ENCODE measurements around the gene PRR14L.
A peak's percentile ranks its signal among the peaks of the same experiment; 100 is the strongest.
"Not testable (repeated sequence)": the region's sequence is repeated elsewhere in the genome, so short reads cannot be mapped to it uniquely, and the experiment has no call there.

The PRR14L gene

DNA sequence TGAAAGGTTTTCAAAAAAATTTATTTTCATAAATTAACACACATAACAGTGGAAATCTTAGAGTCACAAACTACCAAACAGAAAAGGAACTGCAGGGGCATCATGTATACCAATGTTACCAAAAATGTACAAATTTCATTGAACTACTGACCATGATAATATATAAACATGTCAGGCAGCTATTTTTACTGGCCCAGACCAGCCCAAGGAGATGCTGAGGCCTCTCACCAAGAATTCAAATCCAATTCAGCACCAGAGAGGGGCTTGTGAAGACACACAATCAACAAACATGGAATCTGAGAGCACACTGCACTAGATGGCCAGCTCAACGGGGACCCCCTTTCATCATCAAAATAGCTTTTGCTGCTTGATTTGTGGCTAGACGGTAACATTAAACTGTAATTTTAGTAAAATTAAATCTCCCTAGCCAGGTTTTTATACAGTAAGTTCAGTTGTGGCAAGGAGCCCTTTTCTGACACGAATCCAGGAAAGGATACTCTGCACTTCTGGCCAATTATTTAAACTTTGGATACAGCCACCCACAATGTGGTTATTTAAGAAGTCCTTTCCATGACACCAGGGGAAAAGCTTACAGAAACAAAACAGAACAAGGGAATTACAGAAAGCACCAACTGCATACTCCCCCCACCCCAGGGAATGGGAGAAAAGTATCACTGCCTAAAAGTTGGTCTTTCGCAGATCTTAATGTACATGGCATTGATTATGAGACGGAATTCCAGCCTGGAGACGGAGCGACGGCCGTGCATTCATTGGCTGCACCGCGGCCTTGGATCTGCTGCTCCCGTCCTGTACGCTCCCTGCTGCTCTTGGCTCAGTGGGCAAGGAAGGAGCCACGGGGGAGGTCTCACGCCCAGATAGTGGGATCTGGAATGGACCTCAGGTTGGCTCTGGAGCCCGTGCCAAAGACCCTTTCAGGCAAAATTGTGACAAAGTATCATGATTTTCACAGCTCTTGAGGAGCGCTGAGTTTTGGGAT, 68.3 kb downstream of the PRR14L start:
- no peak for DNase-seq

DNA sequence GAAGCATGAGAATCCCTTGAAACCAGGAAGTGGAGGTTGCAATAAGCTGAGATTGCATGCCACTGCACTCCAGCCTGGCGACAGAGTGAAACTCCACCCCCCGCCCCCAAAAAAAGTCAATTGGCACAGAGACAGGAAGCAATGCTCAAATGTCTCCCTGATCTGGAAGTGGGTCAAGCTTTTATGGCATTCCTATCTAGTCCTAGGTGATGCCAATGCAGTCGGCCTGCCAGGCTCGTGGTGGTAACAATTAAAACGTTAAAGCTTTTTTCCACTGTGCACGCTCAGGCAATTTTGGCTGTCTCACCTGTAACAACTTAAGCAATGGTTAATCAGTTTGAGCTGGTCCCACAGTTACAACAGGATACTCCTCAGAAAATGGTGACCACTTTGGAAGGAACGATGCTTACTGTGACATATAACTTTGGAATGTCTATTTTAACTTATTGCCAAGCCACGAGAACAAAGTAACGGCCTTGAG, 69.0 kb downstream of the PRR14L start:
- DNase-seq: no peak

DNA sequence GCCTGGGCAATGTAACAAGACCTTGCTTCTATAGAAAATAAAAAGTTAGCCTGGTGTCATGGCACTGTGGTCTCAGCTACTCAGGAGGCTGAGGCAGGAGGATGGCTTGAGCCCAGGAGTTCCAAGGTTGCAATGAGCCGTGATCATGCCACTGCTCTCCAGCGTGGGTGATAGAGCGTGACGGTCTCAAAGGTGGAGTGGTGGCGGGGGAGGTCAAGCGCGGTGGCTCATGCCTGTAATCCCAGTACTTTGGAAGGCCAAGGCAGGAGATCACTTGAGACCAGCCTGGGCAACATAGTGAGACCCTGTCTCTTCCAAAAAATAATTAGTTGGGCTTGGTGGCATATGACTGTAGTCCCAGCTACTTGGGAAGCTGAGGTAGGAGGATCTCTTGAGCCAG, 71.2 kb downstream of the PRR14L start:
- DNase-seq: no peak

DNA sequence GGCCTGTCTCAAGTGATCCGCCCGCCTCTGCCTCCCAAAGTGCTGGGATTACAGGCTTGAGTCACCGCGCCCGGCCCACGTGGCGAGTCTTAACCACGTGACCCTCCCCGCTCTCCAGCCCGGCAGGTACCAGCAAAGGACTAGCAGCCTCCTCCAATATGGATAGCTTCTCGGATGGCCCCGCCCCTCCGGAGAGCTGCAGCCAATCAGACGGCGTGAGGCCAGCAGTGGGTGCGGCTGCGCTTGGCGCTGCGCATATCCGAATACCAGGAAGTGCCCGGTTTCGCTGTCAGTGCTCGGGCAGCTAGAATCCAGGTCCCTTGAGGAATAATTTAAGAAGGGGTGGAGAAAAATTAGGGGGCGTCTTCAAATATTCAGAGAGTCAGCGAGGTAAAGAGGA, 73.2 kb downstream of the PRR14L start:
- DNase-seq: peak; percentile 95 to 96

DNA sequence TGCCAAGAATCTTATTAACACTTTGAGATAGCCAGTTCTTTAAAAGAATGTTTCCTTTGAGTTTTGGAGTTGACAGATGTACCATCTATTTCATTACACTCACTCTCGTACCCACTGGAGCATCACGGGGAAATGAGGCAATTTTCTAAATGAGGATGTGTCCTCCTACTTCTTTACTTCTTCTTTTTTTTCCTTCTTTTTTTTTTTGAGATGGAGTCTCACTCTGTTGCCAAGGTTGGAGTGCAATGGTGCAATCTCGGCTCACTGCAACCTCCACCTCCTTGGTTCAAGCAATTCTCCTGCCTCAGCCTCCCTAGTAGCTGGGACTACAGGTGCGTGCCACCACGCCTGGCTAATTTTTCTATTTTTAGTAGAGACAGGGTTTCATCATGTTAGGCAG, 75.7 kb downstream of the PRR14L start:
- DNase-seq: peak in 1 of 2 donors; percentile 14

DNA sequence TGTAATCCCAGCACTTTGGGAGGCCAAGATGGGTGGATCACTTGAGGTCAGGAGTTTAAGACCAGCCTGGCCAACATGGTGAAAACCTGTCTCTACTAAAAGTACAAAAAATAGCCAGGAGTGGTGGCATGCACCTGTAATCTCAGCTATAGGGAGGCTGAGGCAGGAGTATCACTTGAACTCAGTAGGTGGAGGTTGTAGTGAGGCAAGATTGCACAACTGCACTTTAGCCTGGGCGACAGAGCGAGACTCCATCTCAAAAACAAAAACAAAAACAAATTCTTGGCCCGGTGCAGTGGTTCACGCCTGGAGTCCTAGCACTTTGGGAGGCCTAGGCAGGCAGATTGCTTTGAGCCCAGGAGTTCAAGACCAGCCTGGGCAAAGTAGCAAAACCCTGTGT, 81.1 kb downstream of the PRR14L start:
- DNase-seq: not testable (repeated sequence)

DNA sequence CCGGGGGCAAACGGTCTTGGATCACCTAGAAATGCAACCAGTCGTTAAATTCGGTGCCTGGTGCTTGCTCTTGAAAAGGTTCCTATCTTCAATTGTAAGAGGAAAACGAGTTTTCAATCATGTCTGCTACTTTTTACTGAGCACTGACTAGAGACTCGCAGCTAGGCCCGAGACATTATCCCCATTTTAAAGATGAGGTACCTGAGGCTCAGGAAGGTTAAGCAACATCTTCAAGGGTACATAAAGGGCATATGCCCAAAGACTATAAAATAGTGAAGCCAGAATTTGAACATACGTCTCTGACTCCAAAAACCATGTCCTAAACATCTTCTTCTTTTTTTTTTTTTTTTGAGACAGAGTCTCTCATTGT, 87.3 kb downstream of the PRR14L start:
- no peak for DNase-seq

DNA sequence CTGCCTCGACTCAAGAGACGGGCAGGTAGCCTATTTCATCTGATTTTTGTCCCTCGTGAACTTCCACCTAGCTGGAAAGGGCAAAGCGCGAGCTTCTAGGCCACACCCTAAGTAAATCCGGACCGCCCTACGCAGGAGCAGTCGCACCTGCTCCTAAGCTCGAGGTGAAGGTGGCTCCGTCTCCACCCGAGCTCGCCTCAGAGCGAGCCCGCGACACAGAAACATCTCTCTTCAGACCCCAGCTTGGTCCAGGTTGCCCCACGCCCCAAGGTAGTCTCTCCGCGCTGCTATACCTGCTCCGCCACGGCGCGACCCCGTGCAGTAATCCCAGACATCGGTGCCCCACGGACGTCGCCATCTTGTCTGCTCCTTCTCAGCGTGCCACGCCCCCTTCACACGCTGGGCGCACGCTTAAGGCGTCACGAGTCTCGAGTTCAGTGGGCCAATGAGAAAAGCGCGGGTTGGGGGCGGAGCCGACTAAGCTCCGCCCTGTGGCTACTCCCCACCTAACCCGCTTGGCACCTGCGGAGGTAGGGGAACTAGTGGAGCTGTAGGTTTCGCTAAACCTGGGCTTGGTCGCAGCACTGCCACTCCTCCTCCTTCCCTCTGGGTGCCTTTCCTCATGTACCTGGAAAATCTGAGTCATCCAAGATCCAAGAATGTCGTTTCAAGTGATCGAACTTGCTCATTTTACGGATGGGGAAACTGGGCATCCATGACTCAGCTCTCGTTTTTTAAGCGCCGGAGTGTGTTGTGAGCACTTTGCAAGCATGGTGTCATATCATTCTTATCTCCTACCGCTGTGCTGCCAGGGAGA, 87.9 kb downstream of the PRR14L start, which contains the start of gene PISD:
TSS of gene PISD (minus strand) at position 365 of the 817 bp plus-strand sequence. CDS start at position 358, 7 bp downstream.
- peak; percentile 95 to 97 for DNase-seq

DNA sequence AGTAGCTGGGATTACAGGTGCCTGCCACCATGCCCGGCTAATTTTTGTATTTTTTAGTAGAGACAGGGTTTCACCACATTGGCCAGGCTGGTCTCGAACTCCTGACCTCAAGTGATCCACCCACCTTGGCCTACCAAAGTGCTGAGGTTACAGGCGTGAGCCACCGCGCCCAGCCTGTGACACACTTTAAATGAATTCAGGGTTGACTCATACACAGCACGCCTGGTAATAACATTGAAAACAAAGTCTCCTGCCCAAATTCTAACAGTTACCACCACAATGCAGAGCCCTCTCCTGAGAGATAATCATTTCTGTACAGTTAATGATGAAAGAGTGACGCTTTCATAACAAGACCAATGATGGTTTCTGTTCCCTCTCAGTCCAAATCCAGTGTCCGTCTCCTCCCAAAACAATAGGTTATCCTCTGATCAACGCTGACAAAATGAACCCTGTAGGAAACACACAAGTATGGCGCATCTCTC, 89.0 kb downstream of the PRR14L start:
- DNase-seq: peak in 1 of 2 donors; percentile 24

DNA sequence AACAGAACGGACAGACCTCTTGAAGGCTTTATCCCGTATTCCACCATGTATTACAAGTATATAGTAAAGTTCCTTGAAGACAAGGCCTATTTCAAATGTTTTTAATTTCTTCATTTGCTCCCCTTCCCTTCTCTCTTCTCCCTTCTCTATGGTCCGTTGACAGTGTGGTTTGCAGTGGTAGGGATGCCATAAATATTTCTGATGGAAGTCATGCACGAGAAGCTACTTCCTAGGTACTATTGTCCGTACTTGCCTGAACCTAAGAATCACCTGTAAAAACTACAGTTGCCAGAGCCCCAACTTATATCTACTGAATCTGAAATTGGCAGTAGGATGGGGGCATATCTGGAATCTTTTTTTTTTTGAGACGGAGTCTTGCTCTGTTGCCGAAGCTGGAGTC, 90.7 kb downstream of the PRR14L start:
- no peak for DNase-seq

DNA sequence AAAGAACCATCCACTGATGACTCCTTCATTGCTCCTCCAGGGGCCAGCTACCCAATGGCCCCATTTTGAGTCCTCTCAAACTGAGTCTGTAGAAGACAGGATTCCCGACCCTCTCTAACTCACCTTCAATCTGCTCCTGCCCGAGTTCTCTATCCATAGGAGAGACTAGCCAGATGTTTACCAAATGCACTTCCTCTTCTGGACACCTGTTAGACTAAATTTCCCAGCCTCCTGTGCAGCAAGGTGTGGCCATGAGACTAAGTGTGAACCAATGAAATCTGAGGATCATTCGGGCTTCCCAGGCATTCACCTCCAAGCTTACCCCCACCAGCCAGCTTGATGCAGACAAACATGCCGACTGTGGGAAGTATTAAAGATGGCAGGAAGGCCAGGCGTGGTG, 95.5 kb downstream of the PRR14L start:
- no peak for DNase-seq

DNA sequence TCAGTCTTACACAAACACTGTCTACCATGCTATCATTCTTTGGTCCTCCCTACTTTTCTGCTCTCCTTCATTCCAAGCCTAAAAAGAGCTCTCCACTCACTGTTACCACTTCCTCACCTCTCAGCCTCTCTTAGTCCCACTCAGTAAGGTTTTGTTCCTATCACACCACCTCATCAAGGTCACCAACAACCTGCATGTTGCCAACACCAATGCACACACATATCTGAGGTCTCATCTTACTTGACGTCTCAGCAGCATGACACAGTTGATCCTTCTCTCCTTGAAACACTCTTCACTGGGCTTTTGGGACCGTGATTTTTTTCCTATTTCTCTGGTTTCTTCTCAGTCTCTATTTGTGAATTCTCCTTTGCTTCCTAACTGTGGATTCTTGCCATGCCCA, 96.0 kb downstream of the PRR14L start:
- no peak for DNase-seq

DNA sequence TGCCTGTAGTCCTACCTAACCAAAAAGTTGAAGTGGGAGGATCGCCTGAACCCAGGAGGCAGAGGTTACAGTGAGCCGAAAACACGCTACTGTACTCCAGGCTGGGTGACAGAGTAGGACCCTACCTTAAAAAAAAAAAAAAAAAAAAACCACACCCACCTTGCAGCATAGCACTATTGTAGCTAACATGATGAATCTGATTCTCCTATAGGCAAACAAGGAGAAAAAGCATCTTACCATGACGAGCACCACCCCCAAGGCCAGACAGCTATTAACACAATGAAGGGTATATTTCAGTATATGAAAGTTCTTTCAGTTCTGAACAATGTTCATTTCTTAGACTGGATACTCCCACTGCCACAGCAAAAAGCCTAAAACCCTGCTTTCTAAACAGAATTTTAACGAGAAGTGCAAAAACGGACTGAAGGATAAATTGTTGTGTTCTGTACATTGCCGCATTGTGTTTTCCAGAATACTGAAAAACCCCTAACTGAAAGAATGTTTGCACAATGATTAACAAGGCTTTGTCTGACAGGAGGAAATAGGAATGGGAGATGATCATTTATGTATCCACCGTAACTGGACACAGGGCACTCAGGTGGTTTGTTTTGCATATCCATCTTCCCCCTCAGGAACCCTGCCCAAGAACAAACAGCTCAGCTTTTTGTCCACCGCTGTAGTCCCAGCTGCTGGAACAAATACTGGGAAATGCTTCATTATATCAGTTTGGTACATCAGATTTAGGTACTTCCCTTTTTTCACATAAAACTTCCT, 96.8 kb downstream of the PRR14L start:
- no peak for DNase-seq

DNA sequence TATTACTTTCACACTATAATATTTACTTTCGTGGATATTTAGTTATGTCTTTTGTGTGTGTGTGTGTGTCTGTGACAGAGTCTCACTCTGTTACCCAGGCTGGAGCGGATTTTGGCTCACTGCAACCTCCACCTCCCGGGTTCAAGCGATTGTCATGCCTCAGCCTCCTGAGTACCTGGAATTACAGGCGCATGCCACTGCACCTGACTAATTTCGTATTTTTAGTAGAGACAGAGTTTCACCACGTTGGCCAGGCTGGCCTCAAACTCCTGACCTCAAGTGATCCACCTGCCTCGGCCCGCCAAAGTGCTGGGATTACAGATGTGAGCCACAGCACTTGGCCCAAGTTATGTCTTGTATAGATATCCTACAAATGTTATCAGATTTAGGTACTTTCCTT, 97.8 kb downstream of the PRR14L start:
- no peak for DNase-seq

DNA sequence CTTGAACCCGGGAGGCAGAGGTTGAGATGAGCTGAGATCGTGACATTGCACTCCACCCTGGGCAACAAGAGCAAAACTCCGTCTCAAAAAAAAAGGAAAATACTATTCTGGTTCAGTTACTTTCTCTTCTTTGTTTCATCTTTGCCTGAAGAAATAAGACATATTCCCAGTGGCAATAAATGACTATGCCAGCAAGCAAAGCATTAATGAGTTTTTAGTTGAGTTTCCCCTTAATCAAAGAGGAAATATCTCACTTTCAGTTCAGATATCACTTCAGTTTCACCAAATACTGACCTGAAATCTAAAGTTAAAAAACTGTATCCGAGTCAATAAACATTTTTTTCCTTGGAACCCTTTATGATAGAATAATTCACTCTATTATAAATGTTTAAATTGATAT, 98.3 kb downstream of the PRR14L start:
- no peak for DNase-seq

DNA sequence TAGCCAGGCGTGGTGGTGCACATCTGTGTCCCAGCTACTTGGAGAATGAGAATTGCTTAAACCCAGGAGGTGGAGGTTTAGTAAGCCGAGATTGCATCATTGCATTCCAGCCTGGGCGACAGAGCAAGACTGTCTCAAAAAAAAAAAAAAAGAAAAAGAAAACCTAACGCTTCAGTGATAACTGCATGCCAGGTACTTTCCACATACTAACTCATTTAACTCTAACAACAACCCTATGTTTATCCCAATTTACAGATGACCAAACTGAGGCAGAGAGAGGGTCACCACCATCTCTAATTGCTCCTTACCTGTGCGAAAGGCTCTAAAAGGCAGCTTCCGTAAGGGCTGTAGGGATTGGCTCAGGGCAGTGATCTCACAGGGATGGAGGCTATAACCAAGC, 99.5 kb downstream of the PRR14L start:
- no peak for DNase-seq

DNA sequence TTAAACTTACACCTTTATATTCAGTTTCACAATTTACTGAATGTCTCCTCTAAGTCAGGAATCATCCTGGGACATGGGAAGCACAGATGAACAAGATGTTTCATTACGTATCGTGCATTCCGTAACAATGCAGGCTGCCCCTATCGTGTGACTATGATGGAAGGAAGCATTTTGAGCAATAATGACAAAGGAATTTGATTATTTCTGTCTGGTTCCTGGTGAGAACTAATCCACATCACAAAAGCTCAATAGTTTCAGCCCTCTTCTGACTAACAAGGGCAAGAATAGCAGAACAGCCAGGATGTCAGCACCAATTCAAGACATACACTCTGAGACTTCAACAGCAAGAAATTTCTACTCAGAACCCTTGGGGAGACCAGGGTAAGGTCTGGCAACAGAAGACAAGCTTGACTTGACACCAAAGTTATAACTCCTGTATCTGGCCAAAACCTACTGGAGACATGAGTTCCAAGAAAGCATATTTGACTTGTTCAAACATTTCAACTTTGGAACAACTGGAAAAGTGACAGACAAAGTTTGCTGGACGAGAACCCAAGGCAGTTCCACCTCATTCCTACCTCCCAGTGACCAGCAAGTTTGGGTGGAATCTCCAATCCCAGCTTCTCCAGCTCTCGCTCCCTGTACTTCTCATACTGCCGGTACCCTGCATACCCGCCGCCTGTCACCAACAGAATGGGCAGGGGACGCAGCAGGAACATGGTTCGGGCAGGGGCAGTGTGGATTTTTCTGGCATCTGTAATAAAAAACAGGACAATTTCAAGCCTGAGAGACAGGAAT, 102.2 kb downstream of the PRR14L start:
- no peak for DNase-seq

DNA sequence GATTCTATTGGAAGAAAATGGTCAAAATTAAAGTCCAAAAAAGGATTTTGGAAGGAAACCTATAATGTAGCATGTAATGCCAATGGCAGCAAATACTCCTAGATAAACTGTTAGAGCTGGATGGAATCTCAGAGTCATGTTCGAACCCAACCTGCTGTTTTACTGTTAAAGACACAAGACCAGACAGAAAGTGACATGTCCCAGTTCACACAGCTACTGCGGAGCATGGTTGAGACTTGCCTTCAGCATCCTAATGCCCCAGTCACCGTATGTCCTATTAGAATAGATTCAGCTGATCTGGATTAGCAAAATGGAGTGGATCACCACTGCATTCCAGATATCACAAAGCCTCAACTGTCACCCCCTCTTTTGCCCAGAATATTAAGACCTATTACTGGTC, 102.9 kb downstream of the PRR14L start:
- DNase-seq: no peak

DNA sequence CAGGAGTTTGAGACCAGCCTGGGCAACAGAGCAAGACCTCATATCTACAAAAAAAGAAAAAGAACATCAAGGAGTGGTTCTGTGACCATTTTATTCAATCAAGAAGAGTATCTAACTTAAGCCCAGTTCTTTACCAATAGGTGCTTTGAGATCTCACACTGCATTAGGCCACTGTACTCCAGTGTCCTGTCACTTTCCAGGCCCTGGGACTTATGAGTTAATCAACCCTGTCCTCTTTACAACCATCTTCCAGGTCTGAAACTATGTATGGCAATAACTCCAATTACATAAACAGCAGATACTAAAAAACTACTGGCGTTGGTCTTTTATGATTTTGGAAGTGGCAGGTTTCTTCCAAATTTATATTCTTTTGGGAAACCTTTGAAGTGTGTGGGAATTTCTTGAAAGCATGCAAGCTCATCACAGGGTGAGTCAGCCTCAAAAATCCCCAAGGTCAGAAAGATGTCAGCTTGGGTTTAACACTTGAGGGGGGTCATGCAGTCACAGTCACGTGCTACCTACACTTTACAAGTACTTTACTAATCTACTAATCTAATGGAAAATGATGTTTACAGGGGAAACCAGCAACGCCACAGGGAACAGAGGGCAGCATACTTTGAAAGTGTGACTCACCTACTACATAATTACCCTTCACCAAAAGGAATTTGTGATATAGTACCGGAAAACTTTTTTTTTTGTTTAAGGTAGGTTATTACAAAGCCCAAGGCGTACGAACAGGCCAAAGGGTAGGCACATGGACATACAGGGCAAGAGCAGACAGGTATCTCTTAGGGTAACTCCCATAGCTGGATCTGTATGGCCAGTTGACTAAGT, 103.5 kb downstream of the PRR14L start:
- DNase-seq: no peak

DNA sequence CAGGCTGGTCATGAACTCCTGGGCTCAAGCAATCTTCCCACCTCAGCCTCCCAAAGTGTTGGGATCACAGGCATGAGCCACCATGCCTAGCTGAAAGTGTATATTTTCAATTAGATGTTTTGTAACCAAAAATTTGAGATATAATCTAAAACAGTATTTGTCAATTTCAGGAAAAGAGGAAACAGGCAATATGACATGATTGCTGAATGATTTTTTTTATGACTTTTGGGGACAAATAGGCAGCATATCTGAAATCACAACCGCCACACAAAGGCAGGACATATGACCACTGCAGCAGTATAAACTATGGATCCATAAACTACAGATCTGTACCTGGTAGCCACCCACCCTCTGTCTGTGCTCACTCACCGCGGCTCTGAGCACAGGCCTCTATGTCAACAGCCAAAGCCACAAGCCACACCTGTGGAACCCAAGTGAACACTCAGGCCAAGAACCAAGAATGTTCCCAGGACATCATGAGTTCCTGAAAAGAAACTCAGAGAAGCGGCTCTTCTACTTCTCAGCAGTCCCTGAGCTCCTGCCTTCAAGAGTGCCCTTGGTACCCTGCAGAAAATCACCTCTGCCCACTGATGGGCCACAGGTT, 110.4 kb downstream of the PRR14L start:
- DNase-seq: no peak

All from CD4-positive, alpha-beta T cell treated with Interferon alpha-2 for 1 hour (primary cell).